IMR-90 (cell line): ENCODE measurements around the gene METTL1.

Experiments
- CTCF ChIP-seq: conservative IDR thresholded peaks from 2 replicates; pipeline ENCODE4 v1.5.1; 2012; ENCODE audit warnings: mild to moderate bottlenecking, low read depth, low read length, improper control_type of control experiment
- MAFK ChIP-seq: IDR thresholded peaks from 2 replicates; pipeline ENCODE4 v1.6.1; 2012; ENCODE audit warnings: low read depth, low read length, improper control_type of control experiment
- POLR2A ChIP-seq: IDR thresholded peaks from 2 replicates; pipeline ENCODE4 v1.6.1; 2012; ENCODE audit warnings: mild to moderate bottlenecking, low read depth, low read length
- RFX5 ChIP-seq: IDR thresholded peaks from 2 replicates; pipeline ENCODE4 v1.8.0; 2012; ENCODE audit warnings: low read depth, mild to moderate bottlenecking, low read length, moderate library complexity
- TF ChIP-seq, protein P1 (sequence below): fragments of 150-350 bp; IDR thresholded peaks from 2 replicates; pipeline ENCODE4 v1.6.1; 2017; ENCODE audit warnings: mild to moderate bottlenecking, antibody characterized with exemption, low read length, low read depth

DNA sequence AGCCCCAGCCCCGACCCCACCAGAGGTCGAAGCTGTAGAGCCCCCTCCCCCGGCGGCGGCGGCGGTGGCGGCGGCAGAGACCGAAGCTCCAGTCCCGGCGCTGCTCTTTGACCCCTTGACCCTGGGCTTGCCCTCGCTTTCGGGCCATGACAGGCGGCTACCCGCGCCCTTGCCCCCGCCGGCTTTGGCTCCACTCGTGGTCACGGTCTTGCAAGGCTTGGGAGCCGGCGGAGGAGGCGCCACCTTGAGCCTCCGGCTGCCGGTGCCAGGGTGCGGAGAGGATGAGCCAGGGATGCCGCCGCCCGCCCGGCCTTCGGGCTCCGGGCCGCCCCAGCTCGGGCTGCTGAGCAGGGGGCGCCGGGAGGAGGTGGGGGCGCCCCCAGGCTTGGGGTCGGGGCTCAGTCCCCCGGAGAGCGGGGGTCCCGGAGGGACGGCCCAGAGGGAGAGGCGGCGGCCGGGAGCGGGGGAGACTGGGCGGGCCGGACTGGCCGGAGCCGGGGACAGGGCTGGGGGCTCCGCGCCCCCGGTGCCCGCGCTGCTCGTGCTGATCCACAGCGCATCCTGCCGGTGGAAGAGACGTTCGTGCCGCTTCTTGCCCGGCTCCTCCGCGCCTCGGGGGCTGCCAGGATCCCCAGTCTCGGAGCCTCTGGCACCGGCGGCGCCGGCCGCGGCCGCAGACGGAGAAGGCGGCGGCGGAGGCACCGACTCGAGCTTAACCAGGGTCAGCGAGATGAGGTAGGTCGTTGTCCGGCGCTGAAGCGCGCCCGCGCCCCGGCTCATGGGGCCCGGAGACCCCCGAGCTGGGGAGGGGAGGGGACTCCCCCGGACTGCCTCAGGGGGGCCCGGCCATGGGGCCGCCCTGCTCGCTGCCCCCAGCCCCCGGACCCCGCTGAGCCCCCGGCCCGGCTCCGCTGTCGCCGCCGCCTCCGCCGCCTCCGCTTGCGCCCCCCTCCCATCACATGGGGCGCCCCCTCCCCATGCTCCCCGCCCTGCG, 34.1 kb downstream of the METTL1 start:
- TF ChIP-seq CTCF: peak; percentile 35; the same call in 1 of the 2 replicates
- TF ChIP-seq, protein P1, sequence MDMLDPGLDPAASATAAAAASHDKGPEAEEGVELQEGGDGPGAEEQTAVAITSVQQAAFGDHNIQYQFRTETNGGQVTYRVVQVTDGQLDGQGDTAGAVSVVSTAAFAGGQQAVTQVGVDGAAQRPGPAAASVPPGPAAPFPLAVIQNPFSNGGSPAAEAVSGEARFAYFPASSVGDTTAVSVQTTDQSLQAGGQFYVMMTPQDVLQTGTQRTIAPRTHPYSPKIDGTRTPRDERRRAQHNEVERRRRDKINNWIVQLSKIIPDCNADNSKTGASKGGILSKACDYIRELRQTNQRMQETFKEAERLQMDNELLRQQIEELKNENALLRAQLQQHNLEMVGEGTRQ: no peak
- no peak for TF ChIP-seq MAFK
- no peak for TF ChIP-seq POLR2A
- no peak for TF ChIP-seq RFX5
